DMS 273 (cell line): ENCODE results near the gene CSK.
A peak's percentile ranks its signal among the peaks of the same experiment; 100 is the strongest.

Experiments used
- DNase-seq: peaks from one replicate; lab custom pipeline; 2025; ENCODE audit not compliant: unreplicated experiment; lab: John Stamatoyannopoulos, UW

CSK gene

DNA sequence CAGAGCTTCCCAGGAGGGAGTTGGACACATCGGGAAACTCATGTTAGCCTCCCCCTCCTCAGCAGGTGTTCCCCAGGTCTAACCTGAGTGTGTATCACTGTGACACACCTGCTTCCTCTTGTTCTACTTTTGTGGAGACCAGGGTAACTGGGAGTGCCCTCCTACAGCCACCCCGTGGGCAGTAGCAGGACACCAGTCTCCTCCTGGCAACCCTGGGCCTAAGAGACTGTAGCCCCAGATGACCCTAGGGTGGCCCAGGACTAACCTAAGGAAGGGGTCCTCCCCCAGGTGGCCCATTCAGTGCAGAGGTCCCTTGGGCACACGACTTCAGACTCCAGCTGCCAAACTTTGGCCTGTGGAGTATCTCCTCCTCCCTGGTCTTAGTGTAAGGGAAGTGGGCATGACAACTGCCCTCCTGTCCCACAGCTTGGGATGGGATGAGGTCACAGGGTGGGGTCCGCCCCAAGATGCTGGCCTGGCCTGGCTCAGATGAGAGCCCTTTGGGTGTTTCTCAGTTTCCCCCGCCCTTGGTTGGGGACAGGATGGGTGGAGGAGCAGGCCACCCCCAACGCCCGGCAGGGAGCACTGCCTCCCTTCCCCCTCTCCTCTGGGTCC lies 4.8 kb downstream of the CSK start:
- DNase-seq = no peak

DNA sequence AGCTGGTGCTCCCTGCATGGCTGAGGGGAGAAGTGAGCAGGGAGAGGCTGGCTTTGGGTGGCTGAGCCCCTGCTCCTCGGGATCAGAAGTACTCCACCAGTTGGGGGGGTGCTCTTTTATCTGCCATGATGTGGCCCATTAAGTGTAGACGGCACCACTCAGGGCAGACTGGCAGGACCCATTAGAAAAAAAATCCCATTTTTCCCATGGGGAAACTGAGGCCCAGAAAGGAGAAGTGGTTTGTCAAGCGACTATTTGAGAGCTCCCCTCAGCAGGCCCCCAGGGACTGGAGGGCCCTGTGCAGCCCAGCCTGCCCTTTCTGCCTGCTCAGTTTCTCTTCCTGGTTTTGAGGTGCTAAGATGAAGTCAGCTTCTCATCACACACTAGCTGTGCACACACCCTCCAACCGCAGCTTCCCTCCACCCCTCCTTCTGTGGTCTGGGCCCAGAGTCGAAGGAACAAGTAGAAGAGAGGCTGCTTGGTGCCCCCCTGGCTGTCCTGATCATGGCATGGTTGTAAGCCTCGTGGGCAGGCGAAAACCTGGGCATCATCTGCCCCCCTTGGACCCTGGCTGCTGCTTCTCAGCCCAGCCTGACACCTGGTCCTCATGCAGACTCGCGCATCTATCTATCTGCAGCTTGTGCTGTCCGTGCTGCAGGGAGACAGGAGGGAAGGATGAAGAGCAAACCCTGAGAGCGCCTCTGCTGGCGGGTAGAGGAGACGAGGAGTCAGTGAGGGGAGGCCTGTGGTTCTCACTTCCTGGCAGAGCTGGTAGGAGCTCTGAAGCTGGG lies 5.6 kb downstream of the CSK start:
- DNase-seq = peak; percentile 54

GRCh38 chr15:74788042-74788682 lies 6.3 kb downstream of the CSK start:
- no peak for DNase-seq

- DNase-seq = no peak
These were observed 6.8 kb downstream of the CSK start for GRCh38 chr15:74788683-74789151.

- DNase-seq = no peak
These were observed 7.3 kb downstream of the CSK start for GRCh38 chr15:74789171-74789631.

GRCh38 chr15:74789741-74790079 lies 7.8 kb downstream of the CSK start:
- no peak for DNase-seq

DNA sequence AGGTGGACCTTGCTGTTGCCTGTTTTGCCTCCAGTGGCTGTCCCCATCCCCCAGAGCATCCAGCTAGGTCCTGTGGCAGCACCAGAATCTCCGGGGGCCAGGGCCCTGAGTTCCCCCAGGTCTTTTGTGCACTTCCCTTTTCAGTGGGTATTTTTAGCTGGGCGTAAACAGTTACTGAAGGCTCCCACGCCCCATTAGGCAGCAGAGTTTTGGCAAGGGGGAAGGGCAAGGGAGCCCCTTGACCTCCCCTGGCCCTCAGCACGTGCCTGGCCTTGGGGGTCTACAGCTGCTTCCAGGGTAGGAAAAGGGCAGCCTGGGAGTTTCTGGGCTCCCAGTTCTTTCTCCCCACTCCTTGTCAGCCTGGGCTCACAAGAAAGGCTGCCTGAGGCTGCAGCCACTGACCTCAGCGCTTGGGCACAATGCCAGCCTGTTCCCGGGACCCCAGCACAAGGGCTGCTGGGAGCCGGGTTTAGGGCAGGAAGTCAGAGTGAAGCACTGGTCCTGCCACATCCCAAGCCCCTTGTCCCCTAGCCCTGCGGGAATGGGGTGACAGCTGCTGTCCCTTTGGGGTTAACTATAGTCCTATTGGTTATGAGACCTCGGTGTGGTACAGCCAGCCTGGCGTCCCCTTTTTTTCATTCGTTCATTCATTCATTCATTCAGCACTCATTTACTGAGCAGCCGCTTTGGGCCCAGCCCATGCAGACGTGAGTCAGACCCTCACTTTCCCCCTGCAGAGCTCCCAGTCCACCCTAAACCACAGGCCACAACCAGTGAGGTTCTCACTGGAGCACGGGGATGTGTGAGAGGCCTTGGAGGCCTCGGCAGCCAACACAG lies 8.4 kb downstream of the CSK start:
- peak; percentile 20 for DNase-seq

- DNase-seq = no peak
These were observed 9.1 kb downstream of the CSK start for GRCh38 chr15:74791007-74791406.

DNA sequence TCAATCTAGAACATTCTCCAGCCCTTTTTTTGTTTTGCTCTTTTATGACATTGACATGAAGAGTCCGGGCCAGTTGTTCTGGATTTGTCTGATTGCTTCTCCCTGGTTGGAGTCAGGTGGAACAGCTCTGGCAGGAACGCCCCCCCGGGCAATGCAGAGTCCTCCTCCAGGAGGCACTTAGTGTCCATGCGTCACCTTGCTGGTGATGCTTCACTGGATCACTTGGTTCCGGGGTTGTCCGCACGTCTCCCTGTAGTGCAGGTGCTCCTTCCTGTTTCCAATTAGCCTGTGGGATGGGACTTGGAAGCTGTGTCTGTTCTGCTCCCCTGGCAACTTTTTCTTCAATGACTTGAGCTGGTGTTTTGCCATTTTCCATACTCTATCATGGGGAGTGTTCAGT lies 9.8 kb downstream of the CSK start:
- no peak for DNase-seq

DNA sequence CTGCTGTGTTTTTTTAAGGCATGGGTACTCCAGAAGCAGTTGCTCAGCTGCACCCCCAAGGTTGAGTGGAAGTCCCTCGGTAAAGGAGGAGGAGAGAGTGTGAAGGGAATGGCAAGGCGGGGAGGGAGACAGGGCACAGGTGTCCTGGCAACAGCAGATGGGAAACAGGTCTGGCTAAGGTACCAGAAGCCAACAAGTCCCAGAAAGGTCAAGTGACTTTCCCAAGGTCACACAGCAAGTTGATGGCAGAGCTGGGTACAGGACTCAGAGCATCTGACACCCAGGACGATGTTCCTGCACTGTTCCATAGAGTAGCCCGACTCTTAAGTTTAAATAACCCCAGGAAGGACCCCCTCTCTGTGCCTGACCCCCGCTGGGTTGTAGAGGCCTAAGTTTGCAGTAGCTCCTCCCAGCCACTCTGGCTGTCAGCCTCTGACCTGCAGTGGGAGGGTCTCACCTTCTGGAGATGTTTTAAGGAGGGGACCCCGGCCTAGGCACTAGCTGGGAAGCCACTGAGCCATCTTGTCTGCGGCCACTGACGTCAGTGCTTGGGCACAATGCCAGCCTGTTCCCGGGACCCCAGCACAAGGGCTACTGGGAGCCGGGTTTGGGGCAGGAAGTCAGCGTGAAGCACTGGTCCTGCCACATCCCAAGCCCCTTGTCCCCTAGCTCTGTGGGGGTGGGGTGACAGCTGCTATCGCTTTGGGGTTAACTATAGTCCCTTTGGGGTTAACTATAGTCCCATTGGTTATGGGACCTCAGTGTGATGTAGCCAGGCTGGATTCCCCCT lies 10.5 kb downstream of the CSK start:
- no peak for DNase-seq

GRCh38 chr15:74793135-74794028 lies 11.5 kb downstream of the CSK start:
- no peak for DNase-seq

DNA sequence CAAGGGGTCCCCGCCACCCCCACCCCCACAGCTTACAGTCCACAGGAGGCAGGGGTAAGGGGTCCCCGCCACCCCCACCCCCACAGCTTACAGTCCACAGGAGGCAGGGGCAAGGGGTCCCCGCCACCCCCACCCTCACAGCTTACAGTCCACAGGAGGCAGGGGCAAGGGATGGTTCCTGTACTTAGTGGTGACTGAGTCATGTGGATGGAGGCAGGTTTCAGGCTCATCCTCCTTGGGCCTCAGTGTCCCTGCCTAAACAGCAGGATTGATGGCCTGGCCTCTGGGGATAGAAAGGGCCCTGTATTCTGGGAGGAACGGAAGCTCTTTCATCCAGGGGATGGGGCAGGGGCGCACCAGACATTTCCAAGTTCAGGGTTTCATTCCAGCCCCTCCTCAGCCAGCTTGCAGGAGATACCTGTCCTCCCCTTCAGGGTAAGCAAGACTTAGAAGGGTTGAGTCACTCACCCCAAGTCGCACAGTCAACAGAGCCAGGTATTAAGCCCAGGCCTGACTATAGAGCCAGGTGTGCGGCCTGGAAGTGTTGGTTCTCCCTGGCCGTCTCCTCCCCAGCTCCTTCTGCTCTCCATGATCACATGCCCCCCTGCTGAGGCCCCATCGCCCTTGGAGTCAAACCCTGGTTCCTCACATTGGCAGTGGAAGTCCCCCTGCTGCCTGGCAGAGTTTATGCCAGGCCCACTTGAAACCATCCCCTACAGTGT lies 12.5 kb downstream of the CSK start:
- no peak for DNase-seq

GRCh38 chr15:74794970-74795349 lies 13.1 kb downstream of the CSK start:
- no peak for DNase-seq

GRCh38 chr15:74795966-74796625 lies 14.2 kb downstream of the CSK start:
- no peak for DNase-seq

DNA sequence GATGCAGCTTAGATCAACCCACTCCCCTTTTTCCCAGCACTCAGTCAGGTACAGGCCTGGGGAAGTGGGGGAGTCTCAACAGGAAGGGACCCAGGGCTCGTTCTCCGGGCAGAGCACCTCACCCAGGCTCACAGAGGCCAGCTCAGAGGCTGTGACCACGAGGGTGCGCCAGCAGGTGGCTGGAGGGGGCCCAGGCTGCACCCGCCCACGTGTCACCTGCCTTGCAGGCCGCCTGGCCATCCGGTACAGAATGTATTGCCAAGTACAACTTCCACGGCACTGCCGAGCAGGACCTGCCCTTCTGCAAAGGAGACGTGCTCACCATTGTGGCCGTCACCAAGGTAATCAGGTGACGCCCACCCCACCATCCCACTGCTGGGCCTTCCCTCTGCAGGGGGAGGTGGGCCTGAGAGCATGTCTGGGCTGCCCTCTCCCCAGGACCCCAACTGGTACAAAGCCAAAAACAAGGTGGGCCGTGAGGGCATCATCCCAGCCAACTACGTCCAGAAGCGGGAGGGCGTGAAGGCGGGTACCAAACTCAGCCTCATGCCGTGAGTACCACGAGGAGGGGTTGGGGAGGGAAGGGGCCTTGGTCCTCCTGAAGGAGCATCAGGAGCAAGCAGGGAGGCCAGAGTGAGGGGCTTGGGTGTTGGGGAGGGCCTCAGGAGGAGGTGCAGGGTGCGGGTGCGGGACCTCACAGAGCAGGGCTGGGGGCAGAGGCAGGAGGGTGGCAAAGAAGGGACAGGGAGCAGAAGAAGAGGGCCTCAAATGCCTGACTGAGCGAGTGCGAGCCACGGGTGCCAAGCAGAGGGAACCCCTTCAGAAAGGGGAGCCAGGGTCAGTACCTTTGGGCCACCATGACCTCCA lies 16.7 kb downstream of the CSK start:
- no peak for DNase-seq

- DNase-seq = no peak
These were observed 17.5 kb downstream of the CSK start for GRCh38 chr15:74799255-74799855.
